ENCODE data around the gene SCAMP1. TPM values are rescaled to one million over a fixed set of nuclear protein-coding genes. Genes with fewer than 3 reads are reported as not detected.

Gene SCAMP1
- total RNA-seq, 2 donors from 2014 or later = 21.0 to 39.3 TPM

DNA sequence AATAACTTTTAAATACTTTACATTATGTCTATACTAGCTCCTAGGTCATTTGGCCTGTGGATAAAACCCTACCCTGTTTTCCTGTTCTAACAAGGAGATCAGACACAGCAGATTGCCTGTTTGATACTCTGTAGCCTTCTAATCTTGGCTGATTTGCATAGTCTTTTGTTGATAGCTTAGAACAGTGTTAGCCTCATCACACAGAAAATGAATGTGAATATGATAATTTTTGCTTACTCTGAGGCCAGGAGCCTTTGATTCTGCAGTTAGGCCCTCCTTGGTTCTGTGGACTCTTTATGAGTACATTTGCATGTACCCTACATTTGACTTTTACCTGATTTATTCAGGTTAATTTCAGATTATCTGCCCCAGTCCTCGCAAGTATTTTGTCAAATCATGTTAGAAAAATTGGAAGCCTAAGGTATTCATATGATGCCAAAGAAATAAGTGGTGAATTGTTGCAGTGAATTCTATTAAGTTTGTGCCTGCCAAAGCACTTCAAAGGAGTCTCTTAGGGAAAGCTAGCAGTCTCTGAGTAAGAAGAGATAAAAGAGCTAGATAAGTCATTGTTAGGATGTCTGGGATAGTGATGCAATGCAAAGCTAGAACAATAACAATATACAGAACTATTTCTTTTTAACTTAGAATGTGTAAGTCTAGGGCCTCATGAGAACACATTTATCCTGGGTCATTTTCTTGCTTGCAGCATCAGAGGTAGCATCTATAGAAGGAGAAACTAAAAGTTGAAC lies 56.4 kb downstream of the SCAMP1 start:
- Histone ChIP-seq H3K27ac (no peak overlapping the region), H3K4me3 (no peak overlapping the region), H3K9me3 (no peaks in the 10 kb centered on the region), H3K27me3 (no peaks in the 10 kb centered on the region), H3K36me3 (peaks cover 18% of the 10 kb centered on the region), H3K4me1 (no peaks in the 10 kb centered on the region)
- no peak for DNase-seq (ENCODE audit: low spot score)
- TF ChIP-seq, protein P1, sequence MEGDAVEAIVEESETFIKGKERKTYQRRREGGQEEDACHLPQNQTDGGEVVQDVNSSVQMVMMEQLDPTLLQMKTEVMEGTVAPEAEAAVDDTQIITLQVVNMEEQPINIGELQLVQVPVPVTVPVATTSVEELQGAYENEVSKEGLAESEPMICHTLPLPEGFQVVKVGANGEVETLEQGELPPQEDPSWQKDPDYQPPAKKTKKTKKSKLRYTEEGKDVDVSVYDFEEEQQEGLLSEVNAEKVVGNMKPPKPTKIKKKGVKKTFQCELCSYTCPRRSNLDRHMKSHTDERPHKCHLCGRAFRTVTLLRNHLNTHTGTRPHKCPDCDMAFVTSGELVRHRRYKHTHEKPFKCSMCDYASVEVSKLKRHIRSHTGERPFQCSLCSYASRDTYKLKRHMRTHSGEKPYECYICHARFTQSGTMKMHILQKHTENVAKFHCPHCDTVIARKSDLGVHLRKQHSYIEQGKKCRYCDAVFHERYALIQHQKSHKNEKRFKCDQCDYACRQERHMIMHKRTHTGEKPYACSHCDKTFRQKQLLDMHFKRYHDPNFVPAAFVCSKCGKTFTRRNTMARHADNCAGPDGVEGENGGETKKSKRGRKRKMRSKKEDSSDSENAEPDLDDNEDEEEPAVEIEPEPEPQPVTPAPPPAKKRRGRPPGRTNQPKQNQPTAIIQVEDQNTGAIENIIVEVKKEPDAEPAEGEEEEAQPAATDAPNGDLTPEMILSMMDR (IDR thresholded peaks at IDR 0.05) = no peak

DNA sequence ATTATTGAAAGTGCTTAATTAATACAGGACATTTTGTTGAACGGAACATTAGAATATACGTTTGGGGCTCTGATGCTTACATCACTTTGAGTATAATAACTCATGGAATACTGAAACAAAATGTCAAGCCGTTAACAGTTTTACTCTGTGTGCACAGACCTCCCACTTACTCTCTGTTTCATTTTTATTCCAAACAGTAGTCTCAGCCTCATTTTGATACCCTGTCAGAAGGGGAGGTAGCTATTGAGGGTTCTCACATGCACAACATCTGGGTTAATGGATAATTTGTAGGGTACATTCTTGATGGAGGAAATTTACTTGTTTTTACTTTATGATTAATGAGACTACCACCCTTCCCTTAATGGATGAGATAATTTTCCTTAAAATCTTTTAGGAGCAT lies 59.0 kb downstream of the SCAMP1 start:
- DNase-seq (ENCODE audit: low spot score) = no peak
- no peaks in the 10 kb centered on the region for H3K27me3 ChIP-seq
- no peak overlapping the region for H3K27ac ChIP-seq
- H3K9me3 ChIP-seq = no peaks in the 10 kb centered on the region
- TF ChIP-seq, protein P1 (IDR thresholded peaks at IDR 0.05) = no peak
- no peaks in the 10 kb centered on the region for H3K4me1 ChIP-seq
- H3K36me3 ChIP-seq = peaks cover 18% of the 10 kb centered on the region
- no peak overlapping the region for H3K4me3 ChIP-seq

DNA sequence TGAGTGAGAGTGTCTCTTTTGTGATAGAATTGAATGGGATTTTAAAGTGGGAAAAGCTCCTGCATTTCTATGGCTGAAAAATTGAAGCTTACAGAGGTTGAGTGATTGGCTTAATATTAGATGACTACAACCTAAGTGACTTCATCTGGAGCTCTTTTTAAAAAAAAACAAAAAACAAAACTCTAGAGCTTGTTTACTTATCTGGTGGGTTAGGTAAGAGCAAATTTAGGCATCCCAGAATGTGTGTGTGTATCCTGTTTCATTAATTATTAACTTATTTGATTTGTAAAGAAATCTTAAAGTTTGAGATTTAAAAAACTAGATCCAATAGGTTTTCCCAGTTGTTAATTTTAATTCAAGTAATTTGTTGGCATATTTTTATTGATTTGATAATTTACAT lies 60.1 kb downstream of the SCAMP1 start:
- no peak for DNase-seq (ENCODE audit: low spot score)
- H3K9me3 ChIP-seq = no peaks in the 10 kb centered on the region
- H3K27ac ChIP-seq = no peak overlapping the region
- H3K27me3 ChIP-seq = no peaks in the 10 kb centered on the region
- no peak overlapping the region for H3K4me3 ChIP-seq
- peaks cover 18% of the 10 kb centered on the region for H3K36me3 ChIP-seq
- H3K4me1 ChIP-seq = no peaks in the 10 kb centered on the region
- TF ChIP-seq, protein P1 (IDR thresholded peaks at IDR 0.05) = no peak

DNA sequence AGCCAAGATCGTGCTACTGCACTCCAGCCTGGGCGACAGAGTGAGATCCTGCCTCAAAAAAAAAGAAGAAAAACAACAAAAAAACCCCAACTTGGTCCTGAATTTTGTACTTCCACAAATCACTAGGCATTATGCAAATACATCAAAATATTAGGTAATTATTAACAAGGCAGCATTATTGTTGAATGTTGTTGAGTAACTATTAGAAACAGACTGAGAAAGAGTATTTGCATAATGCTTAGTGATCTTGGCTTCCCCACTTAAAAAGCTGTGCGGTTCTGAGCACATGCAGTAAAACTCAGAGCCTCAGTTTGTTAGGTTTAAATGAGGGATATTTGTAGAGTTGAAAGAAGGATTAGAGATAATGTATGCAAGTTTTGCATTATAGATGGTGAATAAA lies 64.2 kb downstream of the SCAMP1 start:
- Histone ChIP-seq H3K27me3 (no peaks in the 10 kb centered on the region), H3K4me1 (no peaks in the 10 kb centered on the region), H3K36me3 (peaks cover 4% of the 10 kb centered on the region), H3K27ac (no peak overlapping the region), H3K9me3 (no peaks in the 10 kb centered on the region), H3K4me3 (no peak overlapping the region)
- TF ChIP-seq, protein P1 (IDR thresholded peaks at IDR 0.05) = no peak
- no peak for DNase-seq (ENCODE audit: low spot score)

DNA sequence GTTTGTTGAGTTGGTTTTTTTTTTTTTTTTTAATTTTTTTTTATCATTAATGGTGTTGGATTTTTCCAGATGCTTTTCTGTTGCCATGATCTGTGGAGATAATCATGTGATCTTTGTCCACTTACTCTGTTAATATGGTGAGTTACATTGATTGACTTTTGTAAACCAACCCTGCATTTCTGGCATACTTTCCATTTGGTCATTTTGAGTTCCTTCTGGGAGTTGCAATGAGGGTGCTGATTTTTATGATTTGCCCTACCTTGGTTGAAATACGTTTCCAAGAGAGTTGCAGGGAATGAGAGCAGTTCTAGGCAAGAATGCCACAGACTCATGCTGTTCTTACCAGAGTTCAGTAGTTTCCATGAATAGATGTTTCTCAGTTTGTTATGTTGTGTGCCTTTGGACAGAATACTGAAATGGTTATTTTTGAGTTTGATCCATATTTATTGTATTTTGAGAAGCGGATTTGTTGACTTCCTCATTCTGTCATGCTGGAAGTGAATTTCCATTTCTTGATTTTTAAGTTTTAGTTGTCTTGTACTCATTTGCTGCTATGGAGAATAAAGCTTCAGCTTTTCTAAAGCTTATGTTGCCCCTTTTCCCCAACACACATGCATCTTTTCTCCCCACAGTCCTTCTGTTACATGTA lies 69.0 kb downstream of the SCAMP1 start:
- Histone ChIP-seq H3K36me3 (peaks cover 8% of the 10 kb centered on the region), H3K27ac (no peak overlapping the region), H3K9me3 (no peaks in the 10 kb centered on the region), H3K27me3 (no peaks in the 10 kb centered on the region), H3K4me3 (no peak overlapping the region), H3K4me1 (no peaks in the 10 kb centered on the region)
- TF ChIP-seq, protein P1 (IDR thresholded peaks at IDR 0.05) = no peak
- no peak for DNase-seq (ENCODE audit: low spot score)

Measured in right atrium auricular region (tissue), 2 donors.